Ectodermal cell (in vitro differentiated cells): ENCODE data around the gene SLC12A8.

ENCODE experiments used
- H3K27ac ChIP-seq: 2 replicates; pipeline ENCODE4 v1.7.0; 2013; ENCODE audit warnings: mild to moderate bottlenecking, low read depth, low read length; ENCODE audit not compliant: insufficient read depth, poor library complexity, severe bottlenecking
- H3K27me3 ChIP-seq: 2 replicates; pipeline ENCODE4 v1.7.0; 2013; ENCODE audit warnings: mild to moderate bottlenecking, low read length; ENCODE audit not compliant: insufficient read depth, control insufficient read depth, poor library complexity, severe bottlenecking
- H3K36me3 ChIP-seq: one replicate; pipeline ENCODE4 v1.7.0; 2013; ENCODE audit warnings: low read length; ENCODE audit not compliant: control insufficient read depth, insufficient read depth
- H3K4me1 ChIP-seq: one replicate; pipeline ENCODE4 v1.7.0; 2013; ENCODE audit warnings: low read length; ENCODE audit not compliant: control insufficient read depth, insufficient read depth
- H3K4me3 ChIP-seq: 2 replicates; pipeline ENCODE4 v1.7.0; 2013; ENCODE audit warnings: low read depth, low read length, control low read depth; ENCODE audit not compliant: insufficient read depth
- H3K9me3 ChIP-seq: 2 replicates; pipeline ENCODE4 v1.7.0; 2013; ENCODE audit warnings: mild to moderate bottlenecking, low read length, moderate library complexity; ENCODE audit not compliant: control insufficient read depth
- WGBS, 2 experiments: methylation state at CpG; one replicate each; pipeline ENCODE4 v1.1.7; 2013; ENCODE audit warnings: missing lambda C conversion rate in 2 of 2; 5-methylcytosine and 5-hydroxymethylcytosine counted together

SLC12A8 gene

DNA sequence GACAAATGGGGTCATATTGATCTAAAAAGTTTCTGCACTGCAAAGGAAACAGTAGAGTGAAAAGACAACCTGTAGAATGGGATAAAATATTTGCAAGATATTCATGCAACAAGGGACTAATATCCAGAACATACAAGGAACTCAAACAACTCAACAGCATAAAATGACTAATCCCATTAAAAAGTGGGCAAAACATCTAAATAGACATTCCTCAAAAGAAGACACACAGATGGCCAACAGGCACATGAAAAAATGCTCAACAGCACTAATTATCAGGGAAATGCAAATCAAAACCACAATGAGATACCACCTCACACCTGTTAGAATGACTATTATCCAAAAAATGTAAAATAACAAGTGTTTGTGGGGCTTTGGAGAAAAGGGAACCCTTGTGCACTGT, 8.8 kb downstream of the SLC12A8 start:
- Histone ChIP-seq H3K27me3 (no peaks in the 10 kb centered on the region), H3K4me3 (no peak overlapping the region), H3K27ac (no peak overlapping the region), H3K9me3 (no peaks in the 10 kb centered on the region), H3K36me3 (no peaks in the 10 kb centered on the region), H3K4me1 (no peaks in the 10 kb centered on the region)

DNA sequence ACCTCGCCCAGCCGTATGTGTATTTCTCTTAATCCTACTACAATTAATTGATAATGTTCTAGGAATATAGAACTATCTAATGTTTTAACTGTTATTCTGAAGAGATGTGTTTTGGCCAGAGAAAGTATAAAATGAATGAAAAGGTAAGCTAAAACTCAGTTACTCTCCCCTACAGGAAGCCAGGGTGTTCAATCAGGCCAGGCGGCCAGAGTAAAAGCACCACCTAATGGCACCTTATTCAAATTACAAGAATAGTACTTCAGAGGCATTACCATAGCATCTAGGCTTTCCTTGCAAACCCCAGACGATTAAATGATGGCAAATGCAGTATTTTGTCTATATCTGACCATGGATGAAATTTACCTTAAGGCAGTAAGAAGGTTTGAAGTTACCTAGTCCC, 10.4 kb downstream of the SLC12A8 start:
- H3K27ac ChIP-seq: no peak overlapping the region
- WGBS, 2 experiments: 70 to 83% methylated on average over 3 to 4 of the region's 4 CpGs

DNA sequence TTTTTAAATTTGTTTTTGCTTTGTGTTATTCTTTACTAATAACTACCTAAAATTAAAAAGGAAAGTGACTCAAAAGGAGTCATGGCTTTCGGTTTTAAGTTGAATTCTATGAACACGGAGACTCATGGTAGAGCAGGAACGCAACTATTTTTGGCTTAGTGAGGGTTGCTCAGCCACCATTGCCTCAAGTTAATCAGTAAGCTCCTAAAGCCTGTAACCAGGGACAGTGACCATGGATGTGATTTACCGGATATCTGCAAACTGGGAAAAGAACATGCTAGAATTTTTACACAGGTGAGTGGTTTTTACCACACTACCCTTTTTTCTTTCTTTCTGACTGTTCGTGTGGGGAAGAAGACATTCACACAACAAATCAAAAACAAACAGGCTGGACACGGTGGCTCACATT, 11.8 kb downstream of the SLC12A8 start:
- Histone ChIP-seq H3K36me3 (no peaks in the 10 kb centered on the region), H3K27ac (no peak overlapping the region), H3K4me1 (no peaks in the 10 kb centered on the region), H3K9me3 (no peaks in the 10 kb centered on the region), H3K4me3 (no peak overlapping the region), H3K27me3 (no peaks in the 10 kb centered on the region)
- 95 to 97% methylated on average over 6 of the region's 6 CpGs for WGBS, 2 experiments

More for the DNA sequence above, 10.4 kb downstream of the SLC12A8 start:
- Histone ChIP-seq H3K4me3 (no peak overlapping the region), H3K4me1 (no peaks in the 10 kb centered on the region), H3K9me3 (no peaks in the 10 kb centered on the region), H3K36me3 (no peaks in the 10 kb centered on the region), H3K27me3 (no peaks in the 10 kb centered on the region)

DNA sequence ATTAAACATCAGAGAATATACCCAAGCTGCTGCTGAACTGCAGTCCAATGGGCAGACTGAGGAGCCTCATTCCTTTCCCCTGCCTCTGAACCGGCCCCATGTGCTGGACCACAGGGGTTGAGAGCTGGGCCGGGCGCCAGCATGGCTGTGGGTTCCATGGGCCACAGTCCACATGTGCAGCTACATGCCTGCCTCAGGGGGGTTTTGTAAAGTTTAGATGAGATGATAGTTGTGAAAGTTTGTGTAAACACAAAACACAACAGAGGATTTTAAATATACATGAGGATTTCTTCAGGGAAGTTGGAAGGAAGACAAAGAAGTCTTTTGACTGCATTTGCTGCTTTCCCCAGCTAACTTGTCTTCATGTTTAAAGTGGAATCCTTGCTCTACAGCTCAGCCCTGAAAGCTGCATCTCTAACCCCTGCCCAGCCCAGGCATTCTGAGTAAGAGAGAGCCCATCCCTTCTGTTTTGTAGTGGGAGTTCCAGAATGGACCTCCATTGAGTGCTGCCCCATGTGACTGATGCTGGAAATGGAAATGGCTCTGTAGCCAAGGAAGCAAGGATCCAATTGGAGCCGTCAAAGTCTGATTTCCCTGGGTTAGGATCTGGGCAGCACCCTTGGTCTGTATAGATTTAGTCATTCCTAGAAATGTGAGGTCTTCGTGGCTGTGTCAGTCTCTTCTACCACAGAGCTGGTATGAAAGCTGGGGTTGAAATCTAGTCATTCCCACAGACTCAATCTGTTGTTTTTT, 17.5 kb downstream of the SLC12A8 start:
- Histone ChIP-seq H3K36me3 (no peaks in the 10 kb centered on the region), H3K4me1 (no peaks in the 10 kb centered on the region), H3K9me3 (no peaks in the 10 kb centered on the region), H3K4me3 (no peak overlapping the region), H3K27me3 (no peaks in the 10 kb centered on the region), H3K27ac (no peak overlapping the region)
- WGBS, 2 experiments: 92 to 95% methylated on average over 5 of the region's 5 CpGs

DNA sequence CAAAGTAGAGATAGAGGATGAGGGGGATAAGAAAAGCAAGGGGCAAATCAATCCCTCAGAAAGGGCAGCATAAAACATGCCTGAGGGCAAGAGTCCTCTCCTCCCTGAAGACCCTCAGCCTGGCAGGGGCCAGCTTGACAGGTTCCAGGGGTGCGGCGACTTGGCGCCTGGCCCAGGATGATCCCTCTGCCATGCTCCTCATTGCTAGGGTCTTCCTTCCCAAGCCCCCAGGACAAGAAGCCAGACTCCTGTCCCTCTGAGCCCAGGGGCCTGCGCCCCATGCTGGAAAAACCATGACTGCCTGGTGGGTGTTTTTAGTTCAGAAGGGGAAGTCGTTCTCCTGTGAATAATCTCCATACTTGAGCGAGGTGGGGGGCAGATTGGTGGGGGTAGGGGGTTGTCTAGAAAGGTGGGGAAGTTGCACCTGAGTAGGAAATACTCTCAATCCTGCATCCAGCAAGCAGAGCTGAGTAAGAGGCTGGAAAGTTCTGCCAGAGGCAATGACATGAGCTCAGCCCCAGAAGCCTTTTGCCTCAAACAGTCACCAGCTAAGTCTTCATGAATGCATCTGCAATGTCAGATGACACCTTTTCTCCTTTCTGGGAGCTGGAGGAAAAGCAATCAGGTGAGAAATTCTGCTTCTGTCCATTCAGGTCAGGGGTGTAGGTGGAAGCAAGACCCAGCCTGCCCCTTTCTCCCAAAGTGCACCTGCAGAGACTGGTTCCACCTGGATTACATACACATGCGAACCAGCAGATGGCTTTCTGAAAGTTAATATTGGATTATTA, 18.3 kb downstream of the SLC12A8 start:
- Histone ChIP-seq H3K36me3 (no peaks in the 10 kb centered on the region), H3K27ac (no peak overlapping the region), H3K4me3 (no peak overlapping the region), H3K9me3 (no peaks in the 10 kb centered on the region), H3K27me3 (no peaks in the 10 kb centered on the region), H3K4me1 (no peaks in the 10 kb centered on the region)
- WGBS, 2 experiments: 89 to 93% methylated on average over 7 of the region's 7 CpGs

DNA sequence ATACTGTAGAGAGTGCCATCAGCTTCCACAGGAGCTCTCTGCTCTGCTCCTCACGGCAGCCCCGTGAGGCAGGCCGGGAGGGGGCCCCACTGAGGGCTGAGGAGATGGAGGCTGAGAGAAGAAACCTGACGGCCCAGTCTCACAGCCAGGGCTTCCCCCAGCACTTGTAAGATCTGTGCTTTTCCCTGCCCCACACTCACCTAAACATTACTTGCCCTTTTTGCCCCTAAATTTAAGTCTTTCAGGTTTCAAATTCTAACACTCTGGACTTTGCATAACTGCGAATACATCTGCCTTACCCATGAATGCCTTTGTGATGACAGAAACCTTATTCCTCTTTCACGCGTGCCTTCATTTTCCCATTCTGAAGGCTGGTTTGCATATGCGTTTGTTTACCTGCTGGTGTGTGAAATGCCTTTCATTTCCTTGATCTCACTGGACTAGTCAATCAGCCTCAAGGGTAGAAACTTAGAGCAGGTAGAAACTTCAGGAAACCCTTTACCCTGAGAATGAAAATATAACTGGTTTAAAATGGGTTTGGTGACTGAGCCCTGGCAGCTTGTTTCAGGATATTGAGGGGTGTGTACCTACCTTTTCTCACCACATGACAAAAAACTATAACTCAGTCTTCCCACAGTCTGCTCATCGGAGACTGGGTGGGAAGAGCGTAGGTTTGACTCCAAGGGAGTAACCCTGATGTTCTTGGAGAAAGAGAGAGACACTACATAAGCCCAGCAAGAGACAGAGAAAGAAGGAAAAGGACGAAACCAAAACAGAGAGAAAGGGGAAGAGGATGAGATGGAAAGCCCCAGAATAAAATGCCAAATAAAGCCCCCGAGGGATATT, 20.1 kb downstream of the SLC12A8 start:
- peaks cover 6% of the 10 kb centered on the region for H3K4me1 ChIP-seq

DNA sequence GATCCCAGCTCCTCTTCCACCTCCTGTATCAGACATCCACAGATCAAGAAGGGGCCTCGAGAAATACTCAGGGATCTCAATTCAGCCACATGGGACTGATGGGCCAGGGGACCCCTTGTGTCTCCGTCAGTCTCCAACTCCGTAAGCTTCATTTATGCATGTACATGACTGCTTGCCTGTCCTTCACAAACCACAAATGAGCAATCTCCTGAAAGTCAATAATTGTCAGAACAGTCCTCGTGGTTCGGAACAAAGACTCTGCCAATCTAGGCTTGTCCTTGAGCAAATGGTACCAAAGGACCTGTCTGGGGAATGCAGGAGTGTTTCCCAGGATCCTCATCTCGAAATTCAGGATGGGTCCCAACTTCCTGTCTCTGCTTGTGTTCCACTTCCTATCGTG, 20.8 kb downstream of the SLC12A8 start:
- no peaks in the 10 kb centered on the region for H3K27me3 ChIP-seq
- peaks cover 11% of the 10 kb centered on the region for H3K4me1 ChIP-seq
- H3K9me3 ChIP-seq: no peaks in the 10 kb centered on the region
- H3K27ac ChIP-seq: no peak overlapping the region
- H3K4me3 ChIP-seq: no peak overlapping the region
- H3K36me3 ChIP-seq: no peaks in the 10 kb centered on the region
- 92% methylated on average over 7 of the region's 7 CpGs for WGBS, 2 experiments

More for the DNA sequence above, 20.1 kb downstream of the SLC12A8 start:
- H3K27me3 ChIP-seq: no peaks in the 10 kb centered on the region
- no peaks in the 10 kb centered on the region for H3K9me3 ChIP-seq
- no peaks in the 10 kb centered on the region for H3K36me3 ChIP-seq
- H3K4me3 ChIP-seq: no peak overlapping the region
- no peak overlapping the region for H3K27ac ChIP-seq
- WGBS, 2 experiments: 68 to 73% methylated on average over 12 of the region's 12 CpGs

DNA sequence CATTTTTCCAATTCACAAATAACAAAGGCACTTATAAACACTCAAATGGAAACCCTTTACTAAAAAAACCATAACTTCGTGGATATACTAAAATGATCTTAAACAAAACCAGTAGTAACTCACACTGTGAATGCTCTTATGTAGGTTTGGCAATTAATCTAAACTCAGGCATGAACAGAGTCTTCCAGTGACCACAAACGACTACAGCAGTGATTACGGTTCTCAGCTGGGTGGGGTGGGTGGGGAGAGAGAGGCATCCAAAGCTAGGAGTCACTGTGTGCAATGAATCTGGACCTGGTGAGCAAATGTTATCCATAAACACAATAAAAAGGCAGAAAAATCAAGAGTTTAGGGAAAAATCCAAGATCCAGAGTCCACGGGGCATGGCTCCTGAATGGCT, 21.3 kb downstream of the SLC12A8 start:
- Histone ChIP-seq H3K27ac (no peak overlapping the region), H3K9me3 (no peaks in the 10 kb centered on the region), H3K27me3 (no peaks in the 10 kb centered on the region), H3K4me3 (no peak overlapping the region), H3K36me3 (no peaks in the 10 kb centered on the region), H3K4me1 (peaks cover 15% of the 10 kb centered on the region)
- WGBS, 2 experiments: 94 to 96% methylated on average over 3 to 4 of the region's 4 CpGs

DNA sequence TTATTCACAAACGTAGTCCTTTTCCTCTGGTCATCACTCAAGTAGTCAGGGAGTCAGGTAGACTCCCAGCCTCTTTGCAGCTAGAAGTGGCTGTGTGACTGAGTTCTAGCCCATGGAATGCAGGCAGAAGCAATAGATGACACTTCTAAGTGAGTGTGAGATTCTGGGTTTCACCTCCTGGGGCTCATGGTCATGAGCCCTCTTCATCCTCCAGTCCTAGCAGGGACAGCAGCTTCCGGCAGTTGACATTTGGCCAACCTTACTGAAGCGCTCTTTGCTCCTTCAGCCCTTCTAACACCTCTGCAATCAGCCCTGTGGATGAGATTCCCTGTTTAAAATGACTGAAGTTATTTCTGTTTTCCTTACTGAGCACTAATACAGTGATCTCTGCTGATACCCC, 21.8 kb downstream of the SLC12A8 start:
- 60 to 64% methylated on average over 3 of the region's 3 CpGs for WGBS, 2 experiments
- H3K36me3 ChIP-seq: no peaks in the 10 kb centered on the region
- H3K4me3 ChIP-seq: no peak overlapping the region
- no peaks in the 10 kb centered on the region for H3K9me3 ChIP-seq
- peaks cover 17% of the 10 kb centered on the region for H3K4me1 ChIP-seq
- H3K27me3 ChIP-seq: no peaks in the 10 kb centered on the region
- H3K27ac ChIP-seq: no peak overlapping the region
